Caco-2 (cell line): ENCODE data around the gene CATSPER2. TPM values are rescaled to one million over a fixed set of nuclear protein-coding genes. Genes with fewer than 3 reads are reported as not detected.
"Not testable (repeated sequence)": the region's sequence is repeated elsewhere in the genome, so short reads cannot be mapped to it uniquely, and the experiment has no call there.

Experiments
- BruUV-seq: library from RNA; stranded (reverse); fragments of 400-500 nt; replicated peaks from 2 replicates; lab custom pipeline; 2021; lab: Mats Ljungman, UMichigan
- CTCF ChIA-PET: fragments of 300-600 bp; sonication (Branson Sonifier 250); formaldehyde crosslinking; loops from one replicate; lab custom pipeline; 2022; ENCODE audit warnings: antibody characterized with exemption; lab: Charles Lee
- POLR2A ChIA-PET: fragments of 300-600 bp; sonication (Branson Sonifier 250); formaldehyde crosslinking; loops from one replicate; lab custom pipeline; 2022; ENCODE audit warnings: antibody characterized with exemption; lab: Charles Lee
- DNase-seq, 2 experiments: peaks; one replicate each; pipeline versions ENCODE4 v3.0.0 to v3.0.0-alpha.2; 2020 to 2022
- H3K27me3 ChIP-seq: replicated peaks from 2 replicates; pipeline ENCODE4 v1.6.0; 2011; ENCODE audit warnings: low read length; ENCODE audit not compliant: control insufficient read depth, insufficient read depth
- H3K36me3 ChIP-seq: 2 replicates; pipeline ENCODE4 v1.5.1; 2011; ENCODE audit warnings: low read length; ENCODE audit not compliant: control insufficient read depth, insufficient read depth
- H3K4me1 ChIP-seq: fragments of 250-450 bp; sonication (Bioruptor Pico); 2 replicates; pipeline ENCODE4 v1.5.1; 2020; ENCODE audit warnings: mild to moderate bottlenecking
- H3K4me3 ChIP-seq: 2 replicates; pipeline ENCODE4 v1.5.1; 2011; ENCODE audit warnings: low read depth, mild to moderate bottlenecking, control low read depth, low read length
- H3K9me3 ChIP-seq: fragments of 250-450 bp; sonication (Bioruptor Pico); 2 replicates; pipeline ENCODE4 v1.5.1; 2020; ENCODE audit warnings: mild to moderate bottlenecking, moderate library complexity
- H3K27ac Mint-ChIP-seq: one replicate; pipeline ENCODE4 v1.8.0; 2022; ENCODE audit warnings: mixed read lengths; ENCODE audit not compliant: unreplicated experiment
- H3K27me3 Mint-ChIP-seq: one replicate; pipeline ENCODE4 v1.8.0; 2022; ENCODE audit warnings: mixed read lengths; ENCODE audit not compliant: insufficient read depth, unreplicated experiment
- H3K36me3 Mint-ChIP-seq: one replicate; pipeline ENCODE4 v1.8.0; 2022; ENCODE audit warnings: mild to moderate bottlenecking, mixed read lengths; ENCODE audit not compliant: insufficient read depth, unreplicated experiment
- H3K4me1 Mint-ChIP-seq: one replicate; pipeline ENCODE4 v1.8.0; 2022; ENCODE audit warnings: low read depth, mixed read lengths; ENCODE audit not compliant: unreplicated experiment
- H3K4me3 Mint-ChIP-seq: one replicate; pipeline ENCODE4 v1.8.0; 2022; ENCODE audit warnings: mild to moderate bottlenecking, moderate library complexity, mixed read lengths; ENCODE audit not compliant: unreplicated experiment
- H3K9me3 Mint-ChIP-seq: one replicate; pipeline ENCODE4 v1.8.0; 2022; ENCODE audit warnings: mixed read lengths; ENCODE audit not compliant: unreplicated experiment
- intact Hi-C: fragments of 100-400 bp; cut with micrococcal nuclease; formaldehyde crosslinking; loops from one replicate; pipeline ENCODE4 v1.10.0; 2022; ENCODE audit not compliant: unreplicated experiment
- total RNA-seq: library from RNA; stranded (reverse); gene quantifications from 2 replicates; pipeline ENCODE4 v1.2.3, GENCODE V29; 2022
- TF ChIP-seq, protein P1 (sequence below), 2 experiments: fragments of 200-600 bp in 1 of 2; IDR thresholded peaks; 1 replicate in 1 of 2; 2 replicates in 1 of 2; pipeline versions ENCODE4 v1.5.1 to v1.8.0; 2011 to 2022; ENCODE audit warnings: antibody characterized with exemption in 1 of 2, control low read depth in 1 of 2, inconsistent platforms in 1 of 2, low read depth in 1 of 2, low read length in 1 of 2, mild to moderate bottlenecking in 1 of 2, moderate library complexity in 1 of 2; ENCODE audit not compliant: insufficient read depth in 1 of 2, severe bottlenecking in 1 of 2, unreplicated experiment in 1 of 2

CATSPER2 gene
- total RNA-seq, 1 experiment from 2014 or later = 2.4 TPM

DNA sequence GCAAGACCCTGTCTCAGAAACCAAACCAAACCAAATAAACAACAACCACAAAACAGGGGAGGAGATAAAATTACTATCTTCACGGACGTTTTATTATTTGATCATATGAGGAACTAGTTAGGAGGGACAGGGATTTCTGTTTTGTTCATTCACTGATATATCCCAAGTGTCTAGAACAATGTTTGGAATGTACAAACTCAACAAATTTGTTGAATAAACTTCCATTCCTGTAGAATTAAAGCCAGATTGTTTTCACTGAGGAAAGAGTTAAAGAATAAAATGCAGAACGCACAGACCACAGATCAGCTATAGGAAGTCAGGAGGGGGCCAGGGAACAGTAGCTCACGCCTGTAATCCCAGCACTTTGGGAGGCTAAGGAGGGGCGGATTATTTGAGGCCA, 23.5 kb downstream of the CATSPER2 start:
- Mint-ChIP-seq H3K27ac (no peak overlapping the region), H3K36me3 (no peaks in the 10 kb centered on the region), H3K4me3 (no peak overlapping the region), H3K9me3 (no peaks in the 10 kb centered on the region), H3K4me1 (no peaks in the 10 kb centered on the region), H3K27me3 (peaks cover 5% of the 10 kb centered on the region)
- intact Hi-C loops = no loop called here
- TF ChIP-seq, protein P1, sequence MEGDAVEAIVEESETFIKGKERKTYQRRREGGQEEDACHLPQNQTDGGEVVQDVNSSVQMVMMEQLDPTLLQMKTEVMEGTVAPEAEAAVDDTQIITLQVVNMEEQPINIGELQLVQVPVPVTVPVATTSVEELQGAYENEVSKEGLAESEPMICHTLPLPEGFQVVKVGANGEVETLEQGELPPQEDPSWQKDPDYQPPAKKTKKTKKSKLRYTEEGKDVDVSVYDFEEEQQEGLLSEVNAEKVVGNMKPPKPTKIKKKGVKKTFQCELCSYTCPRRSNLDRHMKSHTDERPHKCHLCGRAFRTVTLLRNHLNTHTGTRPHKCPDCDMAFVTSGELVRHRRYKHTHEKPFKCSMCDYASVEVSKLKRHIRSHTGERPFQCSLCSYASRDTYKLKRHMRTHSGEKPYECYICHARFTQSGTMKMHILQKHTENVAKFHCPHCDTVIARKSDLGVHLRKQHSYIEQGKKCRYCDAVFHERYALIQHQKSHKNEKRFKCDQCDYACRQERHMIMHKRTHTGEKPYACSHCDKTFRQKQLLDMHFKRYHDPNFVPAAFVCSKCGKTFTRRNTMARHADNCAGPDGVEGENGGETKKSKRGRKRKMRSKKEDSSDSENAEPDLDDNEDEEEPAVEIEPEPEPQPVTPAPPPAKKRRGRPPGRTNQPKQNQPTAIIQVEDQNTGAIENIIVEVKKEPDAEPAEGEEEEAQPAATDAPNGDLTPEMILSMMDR (IDR thresholded peaks at IDR 0.05; ENCODE audit: insufficient read depth in 1 of 2, low read depth in 1 of 2, low read length in 1 of 2, severe bottlenecking in 1 of 2, unreplicated experiment in 1 of 2) = no peak
- no peak for DNase-seq
- CTCF ChIA-PET = interaction anchor here (0.6 kb wide), 1 partner anchor 118 kb away, joined by 7 read pairs; no protein-coding TSS in a partner anchor
- no peaks in the 10 kb centered on the region for H3K27me3 ChIP-seq
- no peaks in the 10 kb centered on the region for H3K4me1 ChIP-seq
- no TSS peak for BruUV-seq
- H3K4me3 ChIP-seq = no peak overlapping the region
- no peaks in the 10 kb centered on the region for H3K9me3 ChIP-seq
- POLR2A ChIA-PET = no interaction called here
- no peaks in the 10 kb centered on the region for H3K36me3 ChIP-seq

DNA sequence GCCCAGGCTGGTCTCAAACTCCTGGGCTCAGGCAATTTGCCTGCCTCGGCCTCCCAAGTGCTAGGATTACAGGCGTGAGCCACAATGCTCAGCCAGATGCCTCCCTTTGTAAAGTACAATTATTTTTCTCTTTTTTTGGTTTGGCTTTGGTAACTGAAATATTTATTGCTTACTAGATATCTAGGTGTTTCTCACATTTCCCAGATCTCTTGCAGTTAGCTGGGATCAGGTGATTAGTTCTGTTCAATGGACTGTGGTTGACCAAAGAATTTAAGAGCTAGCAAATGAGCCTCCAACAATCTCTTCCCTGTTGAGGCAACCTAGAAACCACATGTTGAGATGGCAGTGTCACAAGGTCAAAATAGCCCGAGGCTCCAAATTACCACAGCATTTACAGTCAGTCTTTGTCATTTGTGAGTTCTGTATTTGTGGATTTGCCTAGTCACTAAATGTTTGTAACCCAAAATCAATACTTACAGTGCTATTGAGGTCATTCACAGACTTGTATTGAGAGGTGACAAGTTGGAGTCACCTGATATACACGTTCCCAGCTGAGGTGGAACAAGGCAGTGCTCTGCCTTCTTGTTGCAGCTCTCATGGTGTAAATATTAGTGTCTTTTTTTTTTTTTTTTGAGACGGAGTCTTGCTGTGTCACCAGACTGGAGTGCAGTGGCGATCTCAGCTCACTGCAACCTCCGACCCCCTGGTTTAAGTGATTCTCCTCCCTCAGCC, 26.4 kb downstream of the CATSPER2 start:
- H3K9me3 ChIP-seq, H3K4me1 ChIP-seq, H3K36me3 ChIP-seq, H3K36me3 Mint-ChIP-seq, H3K4me3 ChIP-seq, H3K4me1 Mint-ChIP-seq, CTCF ChIA-PET, DNase-seq, H3K4me3 Mint-ChIP-seq, POLR2A ChIA-PET, intact Hi-C loops, H3K27me3 Mint-ChIP-seq, BruUV-seq, H3K9me3 Mint-ChIP-seq, H3K27ac Mint-ChIP-seq, H3K27me3 ChIP-seq: not testable (repeated sequence)

DNA sequence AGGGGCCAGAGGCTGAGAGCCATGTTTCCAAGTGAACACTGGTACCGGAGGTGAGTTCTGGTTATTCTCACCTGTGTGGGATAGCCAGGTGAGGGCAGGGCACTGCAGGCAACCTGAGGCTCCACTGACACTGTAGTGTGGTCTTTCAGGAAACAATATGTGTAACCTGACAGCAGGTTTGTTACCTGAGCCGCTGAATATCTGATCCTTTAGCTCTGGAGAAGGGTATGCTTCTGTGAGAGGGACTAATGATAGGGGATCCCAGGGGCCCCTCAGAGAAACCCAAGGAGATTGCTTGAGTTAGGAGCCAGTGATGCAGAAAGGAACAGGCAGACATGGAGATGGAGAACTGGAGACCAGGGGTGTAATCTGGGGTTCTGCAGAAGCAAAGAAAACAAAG, 29.9 kb downstream of the CATSPER2 start, which contains the start of gene STRC:
Gene STRC (minus strand): TSS at position 101 of the 400 bp plus-strand sequence. CDS start 78 bp downstream, at position 23.
- H3K4me1 Mint-ChIP-seq, DNase-seq, intact Hi-C loops, H3K9me3 ChIP-seq, H3K36me3 ChIP-seq, H3K27me3 ChIP-seq, H3K4me3 ChIP-seq, BruUV-seq, H3K9me3 Mint-ChIP-seq, H3K27me3 Mint-ChIP-seq, POLR2A ChIA-PET, H3K36me3 Mint-ChIP-seq, H3K4me3 Mint-ChIP-seq, H3K27ac Mint-ChIP-seq, H3K4me1 ChIP-seq, CTCF ChIA-PET: not testable (repeated sequence)

DNA sequence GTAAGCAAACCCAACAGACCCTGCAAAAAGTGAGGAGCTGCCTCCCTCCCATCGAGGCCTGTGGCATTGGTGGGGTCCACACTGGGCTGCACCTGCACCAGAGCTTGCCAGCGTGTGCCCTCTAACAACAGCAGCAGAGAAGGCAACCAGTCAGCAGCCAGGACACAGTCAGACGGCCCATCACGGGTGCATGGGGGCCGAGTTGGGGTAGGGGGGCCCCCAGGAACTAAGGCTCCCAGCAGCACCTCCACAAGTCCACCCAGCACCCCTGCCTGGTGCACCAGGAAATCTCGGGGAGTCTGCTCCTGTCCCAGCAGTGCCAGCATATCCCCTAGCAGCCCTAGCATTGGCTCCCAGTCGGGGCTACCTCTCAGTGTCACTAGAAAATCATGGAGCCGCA, 30.9 kb downstream of the CATSPER2 start:
- CTCF ChIA-PET = not testable (repeated sequence)

DNA sequence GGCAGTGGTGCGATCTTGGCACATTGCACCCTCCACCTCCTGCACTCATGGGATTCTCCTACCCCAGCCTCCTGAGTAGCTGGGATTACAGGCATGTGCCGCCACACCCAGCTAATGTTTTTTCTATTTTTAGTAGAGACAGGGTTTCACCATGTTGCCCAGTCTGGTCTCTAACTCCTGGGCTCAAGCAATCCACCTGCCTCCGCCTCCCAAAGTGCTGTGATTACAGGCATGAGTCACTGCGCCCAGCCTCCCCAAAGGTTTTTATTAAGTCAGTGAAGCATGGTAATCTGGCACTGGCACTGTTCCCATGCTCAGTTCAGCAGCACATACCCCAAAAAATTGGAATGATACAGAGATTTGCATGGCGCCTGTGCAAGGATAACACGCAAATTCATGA, 46.4 kb downstream of the CATSPER2 start:
- H3K4me3 ChIP-seq, CTCF ChIA-PET, POLR2A ChIA-PET, H3K9me3 ChIP-seq, H3K27me3 ChIP-seq, intact Hi-C loops, BruUV-seq, H3K36me3 Mint-ChIP-seq, H3K9me3 Mint-ChIP-seq, H3K4me1 Mint-ChIP-seq, H3K27ac Mint-ChIP-seq, H3K27me3 Mint-ChIP-seq, DNase-seq, H3K4me1 ChIP-seq, H3K36me3 ChIP-seq, H3K4me3 Mint-ChIP-seq: not testable (repeated sequence)

More for the DNA sequence above, 30.9 kb downstream of the CATSPER2 start:
- H3K4me3 ChIP-seq, H3K36me3 Mint-ChIP-seq, BruUV-seq, DNase-seq, H3K9me3 ChIP-seq, H3K27me3 Mint-ChIP-seq, H3K4me1 Mint-ChIP-seq, H3K4me1 ChIP-seq, H3K27ac Mint-ChIP-seq, H3K4me3 Mint-ChIP-seq, H3K36me3 ChIP-seq, intact Hi-C loops, H3K9me3 Mint-ChIP-seq, H3K27me3 ChIP-seq, POLR2A ChIA-PET: not testable (repeated sequence)

DNA sequence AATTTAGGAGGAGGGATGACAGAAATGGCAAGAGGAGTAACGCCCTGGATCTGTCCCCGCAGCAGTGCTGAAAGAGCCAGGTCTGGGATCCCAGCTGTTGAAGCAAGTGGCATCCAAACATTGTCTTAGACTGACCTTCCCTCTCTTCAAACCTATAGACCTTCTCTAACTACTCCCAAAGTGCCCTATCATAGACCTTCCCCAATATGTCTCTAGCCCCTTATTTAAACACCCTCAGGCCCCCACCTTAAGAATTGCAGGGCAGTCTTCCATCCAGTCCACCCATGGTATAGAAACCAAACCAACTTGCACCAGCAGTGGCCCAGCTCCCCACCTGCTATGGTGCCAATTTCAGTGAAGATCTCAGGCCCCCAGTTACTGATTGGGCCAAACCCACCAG, 48.4 kb downstream of the CATSPER2 start:
- intact Hi-C loops, H3K27me3 Mint-ChIP-seq: not testable (repeated sequence)

More for the DNA sequence above, 48.4 kb downstream of the CATSPER2 start:
- H3K4me3 ChIP-seq, H3K4me1 ChIP-seq, H3K9me3 ChIP-seq, H3K4me1 Mint-ChIP-seq, H3K36me3 Mint-ChIP-seq, BruUV-seq, POLR2A ChIA-PET, H3K4me3 Mint-ChIP-seq, CTCF ChIA-PET, H3K27ac Mint-ChIP-seq, H3K27me3 ChIP-seq, DNase-seq, H3K9me3 Mint-ChIP-seq, H3K36me3 ChIP-seq: not testable (repeated sequence)
